HG02623 (cell line): Measurements from ENCODE around the gene CLCN5.
A peak's percentile ranks its signal among the peaks of the same experiment; 100 is the strongest.

Source experiments
- ATAC-seq: cut with Tn5 transposase; IDR thresholded peaks from one replicate; pipeline ENCODE4 v1.9.1; 2021; ENCODE audit warnings: moderate library complexity; ENCODE audit not compliant: unreplicated experiment

Gene CLCN5

DNA sequence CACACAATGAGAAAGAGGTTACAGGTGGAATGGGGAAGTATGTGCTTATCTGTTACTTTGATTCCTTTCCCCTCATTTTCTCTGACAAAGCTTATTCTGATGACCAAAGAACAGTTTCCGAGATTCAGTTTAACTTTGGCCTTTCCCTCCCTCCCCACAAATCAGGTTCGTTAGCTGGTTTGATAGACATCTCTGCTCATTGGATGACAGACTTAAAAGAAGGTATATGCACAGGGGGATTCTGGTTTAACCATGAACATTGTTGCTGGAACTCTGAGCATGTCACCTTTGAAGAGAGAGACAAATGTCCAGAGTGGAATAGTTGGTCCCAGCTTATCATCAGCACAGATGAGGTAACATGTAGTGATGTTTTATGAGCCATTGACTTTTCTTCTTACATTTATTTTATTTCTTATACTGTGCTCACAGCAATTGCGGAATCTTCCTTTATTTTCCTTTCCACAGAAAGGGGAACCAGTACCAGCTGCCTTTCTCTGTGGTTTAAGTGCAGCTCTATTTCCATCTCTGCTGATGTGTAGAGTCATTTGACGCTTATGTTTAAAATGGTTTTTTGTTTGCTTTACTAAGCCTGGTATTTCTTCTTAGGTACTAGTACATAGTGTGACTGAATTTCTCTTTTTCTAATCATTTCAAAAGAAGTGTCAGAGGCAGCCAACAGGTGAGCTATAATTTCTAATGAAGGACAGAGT lies 153.4 kb downstream of the CLCN5 start:
- no peak for ATAC-seq

- peak; percentile 43 for ATAC-seq
Measured at GRCh38 chrX:50081282-50081889, 159.0 kb downstream of the CLCN5 start.

- no peak for ATAC-seq
Measured at GRCh38 chrX:50082741-50083140, 160.3 kb downstream of the CLCN5 start.

GRCh38 chrX:50088645-50089044 lies 166.2 kb downstream of the CLCN5 start:
- no peak for ATAC-seq

GRCh38 chrX:50093625-50094024 lies 171.2 kb downstream of the CLCN5 start:
- ATAC-seq = no peak

DNA sequence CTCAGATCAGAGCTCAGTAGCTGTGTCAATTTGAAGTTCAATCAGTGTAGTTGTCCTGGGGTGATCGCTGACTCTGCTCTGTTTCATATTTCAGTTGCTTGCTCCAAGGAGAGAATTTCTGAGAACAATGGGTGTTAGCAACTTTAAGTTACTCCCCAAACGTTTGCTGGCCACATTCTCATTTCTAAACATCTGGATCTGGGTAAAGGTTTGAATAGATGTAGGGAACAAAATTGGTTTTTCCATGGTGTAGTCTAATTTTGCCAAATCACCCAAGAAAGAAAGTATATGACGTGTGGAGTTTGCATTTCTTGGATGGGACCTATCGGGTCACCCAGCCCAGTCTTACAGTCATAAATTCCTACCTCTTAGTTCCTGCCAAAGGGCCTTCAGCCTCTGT lies 174.7 kb downstream of the CLCN5 start:
- no peak for ATAC-seq

- no peak for ATAC-seq
Measured at GRCh38 chrX:50098241-50098640, 175.8 kb downstream of the CLCN5 start.

DNA sequence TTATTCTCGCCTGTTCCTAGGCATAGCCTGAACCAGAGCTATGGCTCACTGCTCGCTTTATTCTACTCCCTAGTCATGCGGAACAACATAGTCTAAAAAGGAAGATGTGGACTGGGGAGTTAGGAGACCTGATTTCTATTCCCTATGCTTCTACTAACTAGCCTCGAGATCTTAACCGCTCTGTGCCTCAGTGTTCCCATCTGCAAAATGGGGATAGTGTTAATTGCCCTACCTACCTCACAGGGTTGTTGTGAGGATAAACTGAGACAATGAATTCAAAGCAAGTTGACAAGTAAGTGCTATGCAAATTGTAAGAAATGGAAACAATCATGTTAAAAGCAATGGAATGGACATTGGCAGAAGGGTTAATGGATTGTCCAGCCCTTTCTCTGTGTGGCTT lies 176.4 kb downstream of the CLCN5 start:
- ATAC-seq = no peak

- ATAC-seq = no peak
Measured at GRCh38 chrX:50099331-50099730, 176.9 kb downstream of the CLCN5 start.

GRCh38 chrX:50100188-50100587 lies 177.8 kb downstream of the CLCN5 start:
- no peak for ATAC-seq

DNA sequence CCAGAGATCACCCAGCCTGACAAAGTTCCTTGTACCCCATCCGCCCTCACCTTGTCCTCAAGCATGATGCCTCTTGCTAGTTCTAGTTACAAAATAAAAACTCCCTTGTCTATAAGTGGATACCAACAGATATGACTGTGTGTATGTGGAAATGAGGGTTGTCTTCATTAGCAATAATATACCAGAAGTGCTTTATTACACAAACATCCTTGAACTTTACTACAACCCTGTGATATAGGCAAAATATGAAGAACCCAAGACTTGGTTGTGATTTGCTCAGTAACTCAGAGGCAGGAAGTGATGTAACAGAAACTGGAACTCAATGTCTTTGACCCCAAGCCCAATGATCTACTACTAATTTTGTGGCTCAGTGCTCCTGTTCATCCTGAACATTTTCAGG lies 180.8 kb downstream of the CLCN5 start:
- ATAC-seq = no peak

GRCh38 chrX:50103866-50104566 lies 181.6 kb downstream of the CLCN5 start:
- no peak for ATAC-seq

DNA sequence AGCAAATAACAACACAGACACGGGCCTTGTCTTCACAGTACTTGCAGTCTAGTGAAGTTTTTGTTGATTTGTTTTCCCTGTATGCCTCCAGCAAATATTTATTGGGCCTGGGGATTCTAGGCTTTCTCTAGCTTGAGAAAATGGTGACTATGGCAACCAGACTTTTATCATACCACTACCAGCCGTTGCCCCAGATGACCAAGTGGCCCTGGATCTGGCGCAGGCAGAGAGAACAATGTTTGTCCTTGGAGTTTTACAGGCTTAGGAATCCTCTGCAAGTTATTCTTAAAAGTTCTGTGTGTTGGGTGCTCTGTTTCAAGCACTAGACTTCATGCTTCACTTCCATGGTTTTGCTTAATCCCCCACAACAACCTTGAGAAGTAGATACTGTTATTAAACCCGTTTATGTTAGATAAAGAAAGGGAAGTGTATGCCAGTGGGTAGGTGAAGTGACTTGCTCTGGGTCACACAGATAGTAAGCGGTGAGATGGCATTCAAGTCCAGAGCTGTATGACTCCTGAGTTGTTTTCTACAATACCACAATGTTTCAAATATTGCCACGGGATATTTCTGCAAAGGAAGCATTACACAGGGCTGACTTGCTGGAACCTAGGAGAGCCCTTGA lies 183.8 kb downstream of the CLCN5 start:
- no peak for ATAC-seq

DNA sequence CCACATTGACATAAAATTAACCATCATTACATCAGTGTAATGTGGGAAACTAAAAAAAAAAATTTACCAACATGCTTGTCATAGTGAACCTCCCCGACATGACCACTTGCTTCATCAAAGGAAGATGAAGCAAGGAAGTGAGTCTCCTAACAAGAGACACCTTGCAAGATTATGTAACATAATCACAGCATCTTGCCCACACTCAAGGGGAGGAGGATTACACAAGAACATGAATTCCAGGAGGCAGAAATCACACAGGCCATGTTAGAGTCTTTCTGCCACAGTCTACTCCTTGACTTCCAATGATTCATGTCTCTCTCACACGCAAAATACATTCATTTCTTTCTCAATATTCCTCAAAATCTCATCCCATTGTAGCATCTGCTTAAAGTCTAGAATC lies 185.1 kb downstream of the CLCN5 start:
- ATAC-seq = no peak

DNA sequence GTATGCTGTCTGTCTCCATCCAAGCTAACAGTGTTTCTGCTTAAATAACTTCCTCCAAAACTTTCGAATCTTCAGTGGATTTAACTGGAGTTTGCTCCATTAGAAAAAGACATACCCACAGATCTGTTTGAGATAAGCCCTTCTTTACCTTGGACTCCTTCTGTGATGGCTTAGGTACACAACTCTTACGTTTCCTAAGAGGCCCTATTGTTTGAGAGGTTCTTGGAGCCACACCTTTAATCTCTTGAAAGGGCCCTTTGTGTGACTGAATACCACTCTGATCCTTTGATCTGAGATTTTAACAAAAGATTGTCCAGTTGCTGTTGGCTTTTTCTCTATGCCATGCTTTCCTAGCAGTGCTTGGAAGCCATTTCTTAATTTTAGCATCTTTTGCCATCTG lies 185.9 kb downstream of the CLCN5 start:
- ATAC-seq = no peak

- ATAC-seq = no peak
Measured at GRCh38 chrX:50111742-50112141, 189.3 kb downstream of the CLCN5 start.

GRCh38 chrX:50114113-50114512 lies 191.7 kb downstream of the CLCN5 start:
- ATAC-seq = no peak

- ATAC-seq = no peak
Measured at GRCh38 chrX:50115973-50116372, 193.6 kb downstream of the CLCN5 start.

GRCh38 chrX:50117476-50117875 lies 195.1 kb downstream of the CLCN5 start:
- ATAC-seq = no peak

DNA sequence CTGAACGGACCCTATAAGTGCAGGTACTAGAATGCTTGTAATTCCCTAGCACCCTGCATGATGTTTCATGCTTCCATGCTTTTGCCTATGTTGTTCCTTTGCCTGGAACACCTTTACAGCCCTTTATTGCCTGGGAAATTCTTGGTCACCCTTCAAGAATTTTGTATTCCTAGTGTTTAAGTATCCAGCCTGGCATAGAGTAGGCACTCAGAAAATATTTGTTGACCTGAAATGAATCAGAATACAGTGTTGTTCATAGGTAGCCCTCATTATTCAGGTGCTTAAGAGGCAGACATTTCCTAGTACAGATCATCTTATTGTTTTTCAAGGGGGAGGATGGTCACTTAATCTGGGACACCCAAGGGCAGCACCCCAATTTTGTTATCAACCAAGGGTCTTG lies 203.1 kb downstream of the CLCN5 start:
- ATAC-seq = no peak

GRCh38 chrX:50147972-50148371 lies 225.6 kb downstream of the CLCN5 start:
- ATAC-seq = no peak
